SH-SY5Y (cell line): ENCODE results near the gene POU6F2.

Experiments used
- GATA2 ChIP-seq: IDR thresholded peaks from 2 replicates; pipeline ENCODE4 v1.6.1; 2011; ENCODE audit warnings: mild to moderate bottlenecking, low read depth, low read length
- GATA3 ChIP-seq: IDR thresholded peaks from 2 replicates; pipeline ENCODE4 v1.6.1; 2011; ENCODE audit warnings: low read depth, mild to moderate bottlenecking, low read length, moderate library complexity

DNA sequence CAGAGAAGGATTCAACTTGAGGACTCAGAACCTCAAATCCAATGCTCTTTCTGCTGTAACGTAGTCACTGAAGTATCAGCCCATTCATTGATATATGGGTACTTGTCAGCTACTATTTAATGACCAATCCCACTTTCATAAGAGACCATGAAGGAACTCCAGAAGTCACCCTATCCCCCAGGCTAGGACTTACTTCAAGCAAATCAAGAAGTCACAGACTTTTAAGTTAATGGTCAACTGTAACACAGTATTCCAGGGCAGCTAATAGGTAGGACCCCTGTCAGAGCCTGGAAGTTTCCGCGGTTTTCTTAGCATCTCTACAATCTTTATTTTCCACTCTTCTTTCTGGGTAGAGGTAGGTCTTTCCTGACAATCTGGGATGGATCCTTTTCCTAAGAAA, 269.9 kb downstream of the POU6F2 start:
- TF ChIP-seq GATA2, result no peak
- TF ChIP-seq GATA3, result no peak
